GM23338 (cell line): ENCODE data around the gene FMN1. TPM values are rescaled to one million over a fixed set of nuclear protein-coding genes. Genes with fewer than 3 reads are reported as not detected.
A peak's percentile ranks its signal among the peaks of the same experiment; 100 is the strongest.

Source experiments
- ATAC-seq: fragments of 200-7000 bp; cut with Tn5 transposase; 3 replicates; pipeline ENCODE4 v1.9.1; 2020
- DNase-seq: peaks from one replicate; pipeline ENCODE4 v3.0.0-alpha.2; 2015; ENCODE audit warnings: low spot score
- H2AFZ ChIP-seq: fragments of 200-600 bp; sonication (generic); 2 replicates; pipeline ENCODE4 v1.8.0; 2016; ENCODE audit warnings: antibody characterized with exemption, mild to moderate bottlenecking, moderate library complexity
- H3F3A ChIP-seq: fragments of 200-600 bp; sonication (generic); replicated peaks from 2 replicates; pipeline ENCODE4 v1.8.0; 2017; ENCODE audit warnings: antibody characterized with exemption, mixed run types, low read depth
- H3K27ac ChIP-seq: fragments of 200-600 bp; sonication (generic); 2 replicates; pipeline ENCODE4 v1.6.1; 2016; ENCODE audit warnings: low read depth
- H3K27me3 ChIP-seq: fragments of 200-600 bp; sonication (generic); 2 replicates; pipeline ENCODE4 v1.8.0; 2016; ENCODE audit warnings: mild to moderate bottlenecking, mixed run types, moderate library complexity; ENCODE audit not compliant: insufficient read depth
- H3K36me3 ChIP-seq: fragments of 200-600 bp; sonication (generic); 2 replicates; pipeline ENCODE4 v1.8.0; 2016; ENCODE audit warnings: mild to moderate bottlenecking; ENCODE audit not compliant: insufficient read depth
- H3K4me1 ChIP-seq: fragments of 200-600 bp; sonication (generic); 2 replicates; pipeline ENCODE4 v1.8.0; 2016; ENCODE audit warnings: mild to moderate bottlenecking, moderate library complexity; ENCODE audit not compliant: insufficient read depth
- H3K4me2 ChIP-seq: fragments of 200-600 bp; sonication (generic); 2 replicates; pipeline ENCODE4 v1.7.1; 2017; ENCODE audit warnings: mixed run types
- H3K4me3 ChIP-seq: fragments of 200-600 bp; sonication (generic); 2 replicates; pipeline ENCODE4 v1.6.1; 2016; ENCODE audit warnings: mixed run types
- H3K79me2 ChIP-seq: fragments of 200-600 bp; sonication (generic); replicated peaks from 2 replicates; pipeline ENCODE4 v1.8.0; 2017; ENCODE audit warnings: mild to moderate bottlenecking; ENCODE audit not compliant: insufficient read depth
- H3K9me2 ChIP-seq: fragments of 200-600 bp; sonication (generic); 2 replicates; pipeline ENCODE4 v1.8.0; 2017; ENCODE audit not compliant: insufficient read depth
- H4K20me1 ChIP-seq: fragments of 200-600 bp; sonication (generic); replicated peaks from 2 replicates; pipeline ENCODE4 v1.8.0; 2017; ENCODE audit warnings: mild to moderate bottlenecking; ENCODE audit not compliant: insufficient read depth
- H3K27ac Mint-ChIP-seq: 2 replicates; pipeline ENCODE4 v1.8.0; 2020; ENCODE audit warnings: inconsistent platforms, mild to moderate bottlenecking, moderate library complexity, mixed read lengths
- H3K27me3 Mint-ChIP-seq: 3 replicates; pipeline ENCODE4 v1.8.0; 2022; ENCODE audit warnings: low read depth, mild to moderate bottlenecking, moderate library complexity, mixed read lengths, inconsistent platforms; ENCODE audit not compliant: insufficient read depth, poor library complexity
- H3K36me3 Mint-ChIP-seq: 3 replicates; pipeline ENCODE4 v1.8.0; 2021; ENCODE audit warnings: low read depth, mild to moderate bottlenecking, inconsistent platforms, moderate library complexity, mixed read lengths
- H3K4me1 Mint-ChIP-seq: 3 replicates; pipeline ENCODE4 v1.8.0; 2020; ENCODE audit warnings: mild to moderate bottlenecking, inconsistent platforms, mixed read lengths
- H3K4me3 Mint-ChIP-seq: 3 replicates; pipeline ENCODE4 v1.8.0; 2021; ENCODE audit warnings: moderate library complexity, mild to moderate bottlenecking, inconsistent platforms, mixed read lengths
- H3K9me3 Mint-ChIP-seq: 3 replicates; pipeline ENCODE4 v1.8.0; 2020; ENCODE audit warnings: moderate library complexity, mild to moderate bottlenecking, inconsistent platforms, mixed read lengths
- CREB1 ChIP-seq: fragments of 250-450 bp; sonication (Bioruptor Pico); IDR thresholded peaks from 2 replicates; pipeline ENCODE4 v1.5.0; 2020; ENCODE audit warnings: low read depth, mild to moderate bottlenecking, moderate library complexity
- EZH2 ChIP-seq: fragments of 200-600 bp; sonication (generic); IDR thresholded peaks from one replicate; pipeline ENCODE4 v1.8.0; 2017; ENCODE audit warnings: antibody characterized with exemption, mild to moderate bottlenecking, low read depth; ENCODE audit not compliant: unreplicated experiment
- REST ChIP-seq: IDR thresholded peaks from one replicate; pipeline ENCODE4 v1.6.1; 2018; ENCODE audit warnings: antibody characterized with exemption; ENCODE audit not compliant: unreplicated experiment
- STAT1 ChIP-seq: IDR thresholded peaks from one replicate; pipeline ENCODE4 v1.6.1; 2016; ENCODE audit warnings: antibody characterized with exemption; ENCODE audit not compliant: unreplicated experiment
- ZNF114 ChIP-seq: fragments of 250-450 bp; sonication (Bioruptor Pico); IDR thresholded peaks from 2 replicates; pipeline ENCODE4 v1.5.0; 2020; ENCODE audit warnings: mild to moderate bottlenecking, moderate library complexity
- ZNF331 ChIP-seq: fragments of 250-450 bp; sonication (Bioruptor Pico); IDR thresholded peaks from 2 replicates; pipeline ENCODE4 v1.5.0; 2020; ENCODE audit warnings: low read depth, mild to moderate bottlenecking, moderate library complexity
- polyA plus RNA-seq: library from polyadenylated mRNA; unstranded; fragments of >200 nt; fragmentation: Nextera tagmentation; extraction: Ambion mirVana; gene quantifications from 2 replicates; pipeline ENCODE4 v1.2.1, GENCODE V29; 2016
- total RNA-seq: library from RNA; depleted of rRNA; stranded (reverse); fragments of >200 nt; shearing (Covaris generic); gene quantifications from 2 replicates; pipeline ENCODE4 v1.2.3, GENCODE V29; 2014
- TF ChIP-seq, protein P1 (sequence below), 2 experiments: fragments of 200-600 bp in 1 of 2; sonication (generic) in 1 of 2; conservative IDR thresholded peaks; 2 replicates each; pipeline versions ENCODE4 v1.5.1 to v1.6.1; 2016 to 2017; ENCODE audit warnings: antibody characterized with exemption in 2 of 2, low read depth in 2 of 2, mild to moderate bottlenecking in 2 of 2, moderate library complexity in 1 of 2
- TF ChIP-seq, protein P2 (sequence below): IDR thresholded peaks from 2 replicates; pipeline ENCODE4 v1.6.1; 2016; ENCODE audit warnings: antibody characterized with exemption

Gene FMN1
- total and polyA plus RNA-seq, 2 experiments from 2014 or later: 1.2 to 1.6 TPM

DNA sequence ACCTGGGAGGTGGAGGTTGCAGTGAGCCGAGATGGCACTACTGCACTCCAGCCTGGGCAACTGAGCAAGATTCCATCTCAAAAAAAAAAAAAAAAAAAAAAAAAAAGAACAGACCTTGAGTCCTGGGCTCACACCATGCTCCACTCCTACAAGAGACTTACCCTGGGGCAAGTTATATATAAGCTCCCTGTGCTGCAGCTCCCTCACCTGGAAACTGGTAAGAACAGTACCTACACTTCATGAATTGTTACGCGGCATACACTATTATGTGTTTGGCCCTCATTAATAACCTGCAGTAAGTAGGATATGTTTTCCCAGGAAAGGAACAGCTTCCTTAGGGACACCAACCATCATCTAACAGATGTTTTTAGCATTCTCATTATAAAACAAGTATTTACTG lies 119.6 kb downstream of the FMN1 start:
- Histone ChIP-seq H3K4me3 (no peak overlapping the region), H3F3A (no peaks in the 10 kb centered on the region), H3K4me1 (0 out of 2 replicates have a peak, but pooled peaks cover 2% of the 10 kb centered on the region), H3K27ac (no peak overlapping the region), H3K79me2 (no peaks in the 10 kb centered on the region), H3K9me2 (0 out of 2 replicates have a peak, but pooled peaks cover 4% of the 10 kb centered on the region), H4K20me1 (no peaks in the 10 kb centered on the region), H3K4me2 (no peak overlapping the region), H2AFZ (no peak overlapping the region), H3K36me3 (no peaks in the 10 kb centered on the region), H3K27me3 (no peaks in the 10 kb centered on the region)
- DNase-seq: peak; percentile 66
- H3K27ac Mint-ChIP-seq: no peak overlapping the region
- ATAC-seq: peak; percentile 92
- no peak overlapping the region for H3K4me3 Mint-ChIP-seq
- H3K4me1 Mint-ChIP-seq: peaks cover 9% of the 10 kb centered on the region
- no peaks in the 10 kb centered on the region for H3K27me3 Mint-ChIP-seq
- TF ChIP-seq REST (no peak), ZNF114 (CRISPR knock-in tag) (no peak)
- TF ChIP-seq, protein P1, sequence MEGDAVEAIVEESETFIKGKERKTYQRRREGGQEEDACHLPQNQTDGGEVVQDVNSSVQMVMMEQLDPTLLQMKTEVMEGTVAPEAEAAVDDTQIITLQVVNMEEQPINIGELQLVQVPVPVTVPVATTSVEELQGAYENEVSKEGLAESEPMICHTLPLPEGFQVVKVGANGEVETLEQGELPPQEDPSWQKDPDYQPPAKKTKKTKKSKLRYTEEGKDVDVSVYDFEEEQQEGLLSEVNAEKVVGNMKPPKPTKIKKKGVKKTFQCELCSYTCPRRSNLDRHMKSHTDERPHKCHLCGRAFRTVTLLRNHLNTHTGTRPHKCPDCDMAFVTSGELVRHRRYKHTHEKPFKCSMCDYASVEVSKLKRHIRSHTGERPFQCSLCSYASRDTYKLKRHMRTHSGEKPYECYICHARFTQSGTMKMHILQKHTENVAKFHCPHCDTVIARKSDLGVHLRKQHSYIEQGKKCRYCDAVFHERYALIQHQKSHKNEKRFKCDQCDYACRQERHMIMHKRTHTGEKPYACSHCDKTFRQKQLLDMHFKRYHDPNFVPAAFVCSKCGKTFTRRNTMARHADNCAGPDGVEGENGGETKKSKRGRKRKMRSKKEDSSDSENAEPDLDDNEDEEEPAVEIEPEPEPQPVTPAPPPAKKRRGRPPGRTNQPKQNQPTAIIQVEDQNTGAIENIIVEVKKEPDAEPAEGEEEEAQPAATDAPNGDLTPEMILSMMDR (conservative IDR thresholded peaks at IDR 0.05; ENCODE audit: low read depth in 2 of 2): peak; percentile 36 to 75
- H3K36me3 Mint-ChIP-seq: no peaks in the 10 kb centered on the region
- H3K9me3 Mint-ChIP-seq: no peaks in the 10 kb centered on the region

- no peak for DNase-seq
- Mint-ChIP-seq H3K27me3 (no peaks in the 10 kb centered on the region), H3K36me3 (no peaks in the 10 kb centered on the region), H3K27ac (no peak overlapping the region), H3K4me1 (peaks cover 13% of the 10 kb centered on the region), H3K9me3 (no peaks in the 10 kb centered on the region), H3K4me3 (no peak overlapping the region)
- H4K20me1 ChIP-seq: no peaks in the 10 kb centered on the region
- no peak for ATAC-seq
- H3K4me1 ChIP-seq: peaks cover 9% of the 10 kb centered on the region
- no peak overlapping the region for H3K4me3 ChIP-seq
- no peaks in the 10 kb centered on the region for H3K27me3 ChIP-seq
- H2AFZ ChIP-seq: 0 out of 2 replicates have a peak overlapping the region, but pooled peaks have one; percentile 6
- no peaks in the 10 kb centered on the region for H3K79me2 ChIP-seq
- no peak overlapping the region for H3K27ac ChIP-seq
- no peak for TF ChIP-seq ZNF331
- TF ChIP-seq, protein P2, sequence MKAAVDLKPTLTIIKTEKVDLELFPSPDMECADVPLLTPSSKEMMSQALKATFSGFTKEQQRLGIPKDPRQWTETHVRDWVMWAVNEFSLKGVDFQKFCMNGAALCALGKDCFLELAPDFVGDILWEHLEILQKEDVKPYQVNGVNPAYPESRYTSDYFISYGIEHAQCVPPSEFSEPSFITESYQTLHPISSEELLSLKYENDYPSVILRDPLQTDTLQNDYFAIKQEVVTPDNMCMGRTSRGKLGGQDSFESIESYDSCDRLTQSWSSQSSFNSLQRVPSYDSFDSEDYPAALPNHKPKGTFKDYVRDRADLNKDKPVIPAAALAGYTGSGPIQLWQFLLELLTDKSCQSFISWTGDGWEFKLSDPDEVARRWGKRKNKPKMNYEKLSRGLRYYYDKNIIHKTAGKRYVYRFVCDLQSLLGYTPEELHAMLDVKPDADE: no peak
- TF ChIP-seq EZH2: no peak
- TF ChIP-seq CREB1: no peak
- TF ChIP-seq ZNF114 (CRISPR knock-in tag): no peak
- no peak for TF ChIP-seq STAT1
- H3F3A ChIP-seq: no peaks in the 10 kb centered on the region; the same call in 1 of the 2 replicates
- 0 out of 2 replicates have a peak, but pooled peaks cover 4% of the 10 kb centered on the region for H3K9me2 ChIP-seq
- no peak overlapping the region for H3K4me2 ChIP-seq
- H3K36me3 ChIP-seq: no peaks in the 10 kb centered on the region
These were observed 120.3 kb downstream of the FMN1 start for GRCh38 chr15:33074212-33074611.
